SK-N-SH treated with all-trans-retinoic acid at 6 μM for 48 hours (cell line): Measurements from ENCODE around the gene ERN1.

Experiments
- ESRRG ChIP-seq: fragments of 250-450 bp; sonication (Bioruptor Pico); IDR thresholded peaks from 2 replicates; pipeline ENCODE4 v1.6.1; 2021; ENCODE audit warnings: mild to moderate bottlenecking
- GLIS3 ChIP-seq: fragments of 250-450 bp; sonication (Bioruptor Pico); IDR thresholded peaks from 2 replicates; pipeline ENCODE4 v1.5.0; 2020; ENCODE audit warnings: mild to moderate bottlenecking, moderate library complexity
- PATZ1 ChIP-seq: fragments of 250-450 bp; sonication (Bioruptor Pico); IDR thresholded peaks from 2 replicates; pipeline ENCODE4 v1.8.0; 2020; ENCODE audit warnings: mild to moderate bottlenecking, moderate library complexity, borderline replicate concordance
- PPARA ChIP-seq: fragments of 250-450 bp; sonication (Bioruptor Pico); IDR thresholded peaks from 2 replicates; pipeline ENCODE4 v1.5.0; 2020; ENCODE audit warnings: mild to moderate bottlenecking, borderline replicate concordance
- RARB ChIP-seq: fragments of 250-450 bp; sonication (Bioruptor Pico); IDR thresholded peaks from 2 replicates; pipeline ENCODE4 v1.8.0; 2021; ENCODE audit warnings: mild to moderate bottlenecking, moderate library complexity
- TCF4 ChIP-seq: fragments of 250-450 bp; sonication (Bioruptor Pico); IDR thresholded peaks from 2 replicates; pipeline ENCODE4 v1.8.0; 2021; ENCODE audit warnings: mild to moderate bottlenecking, moderate library complexity, borderline replicate concordance
- ZNF8 ChIP-seq: fragments of 450-650 bp; formaldehyde crosslinking; IDR thresholded peaks from 2 replicates; pipeline ENCODE4 v1.5.0; 2020; ENCODE audit warnings: mild to moderate bottlenecking, moderate library complexity
- TF ChIP-seq, protein P1 (sequence below): fragments of 250-450 bp; sonication (Bioruptor Pico); IDR thresholded peaks from 2 replicates; pipeline ENCODE4 v1.5.1; 2021; ENCODE audit warnings: mild to moderate bottlenecking, moderate library complexity
- TF ChIP-seq, protein P2 (sequence below): fragments of 250-450 bp; sonication (Bioruptor Pico); IDR thresholded peaks from 2 replicates; pipeline ENCODE4 v1.5.0; 2020; ENCODE audit warnings: mild to moderate bottlenecking, moderate library complexity
- TF ChIP-seq, protein P3 (sequence below): fragments of 250-450 bp; sonication (Bioruptor Pico); IDR thresholded peaks from 2 replicates; pipeline ENCODE4 v1.8.0; 2021; ENCODE audit warnings: low read depth, mild to moderate bottlenecking, moderate library complexity, borderline replicate concordance

- TF ChIP-seq, protein P1, sequence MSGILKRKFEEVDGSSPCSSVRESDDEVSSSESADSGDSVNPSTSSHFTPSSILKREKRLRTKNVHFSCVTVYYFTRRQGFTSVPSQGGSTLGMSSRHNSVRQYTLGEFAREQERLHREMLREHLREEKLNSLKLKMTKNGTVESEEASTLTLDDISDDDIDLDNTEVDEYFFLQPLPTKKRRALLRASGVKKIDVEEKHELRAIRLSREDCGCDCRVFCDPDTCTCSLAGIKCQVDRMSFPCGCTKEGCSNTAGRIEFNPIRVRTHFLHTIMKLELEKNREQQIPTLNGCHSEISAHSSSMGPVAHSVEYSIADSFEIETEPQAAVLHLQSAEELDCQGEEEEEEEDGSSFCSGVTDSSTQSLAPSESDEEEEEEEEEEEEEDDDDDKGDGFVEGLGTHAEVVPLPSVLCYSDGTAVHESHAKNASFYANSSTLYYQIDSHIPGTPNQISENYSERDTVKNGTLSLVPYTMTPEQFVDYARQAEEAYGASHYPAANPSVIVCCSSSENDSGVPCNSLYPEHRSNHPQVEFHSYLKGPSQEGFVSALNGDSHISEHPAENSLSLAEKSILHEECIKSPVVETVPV (CRISPR knock-in tag), result no peak
- TF ChIP-seq RARB, result no peak
- no peak for TF ChIP-seq ESRRG
- TF ChIP-seq, protein P2, sequence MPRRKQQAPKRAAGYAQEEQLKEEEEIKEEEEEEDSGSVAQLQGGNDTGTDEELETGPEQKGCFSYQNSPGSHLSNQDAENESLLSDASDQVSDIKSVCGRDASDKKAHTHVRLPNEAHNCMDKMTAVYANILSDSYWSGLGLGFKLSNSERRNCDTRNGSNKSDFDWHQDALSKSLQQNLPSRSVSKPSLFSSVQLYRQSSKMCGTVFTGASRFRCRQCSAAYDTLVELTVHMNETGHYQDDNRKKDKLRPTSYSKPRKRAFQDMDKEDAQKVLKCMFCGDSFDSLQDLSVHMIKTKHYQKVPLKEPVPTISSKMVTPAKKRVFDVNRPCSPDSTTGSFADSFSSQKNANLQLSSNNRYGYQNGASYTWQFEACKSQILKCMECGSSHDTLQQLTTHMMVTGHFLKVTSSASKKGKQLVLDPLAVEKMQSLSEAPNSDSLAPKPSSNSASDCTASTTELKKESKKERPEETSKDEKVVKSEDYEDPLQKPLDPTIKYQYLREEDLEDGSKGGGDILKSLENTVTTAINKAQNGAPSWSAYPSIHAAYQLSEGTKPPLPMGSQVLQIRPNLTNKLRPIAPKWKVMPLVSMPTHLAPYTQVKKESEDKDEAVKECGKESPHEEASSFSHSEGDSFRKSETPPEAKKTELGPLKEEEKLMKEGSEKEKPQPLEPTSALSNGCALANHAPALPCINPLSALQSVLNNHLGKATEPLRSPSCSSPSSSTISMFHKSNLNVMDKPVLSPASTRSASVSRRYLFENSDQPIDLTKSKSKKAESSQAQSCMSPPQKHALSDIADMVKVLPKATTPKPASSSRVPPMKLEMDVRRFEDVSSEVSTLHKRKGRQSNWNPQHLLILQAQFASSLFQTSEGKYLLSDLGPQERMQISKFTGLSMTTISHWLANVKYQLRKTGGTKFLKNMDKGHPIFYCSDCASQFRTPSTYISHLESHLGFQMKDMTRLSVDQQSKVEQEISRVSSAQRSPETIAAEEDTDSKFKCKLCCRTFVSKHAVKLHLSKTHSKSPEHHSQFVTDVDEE (CRISPR knock-in tag), result no peak
- no peak for TF ChIP-seq TCF4 (CRISPR knock-in tag)
- TF ChIP-seq GLIS3, result no peak
- TF ChIP-seq ZNF8 (CRISPR knock-in tag), result no peak
- no peak for TF ChIP-seq PATZ1 (CRISPR knock-in tag)
- TF ChIP-seq PPARA (CRISPR knock-in tag), result no peak
- TF ChIP-seq, protein P3, sequence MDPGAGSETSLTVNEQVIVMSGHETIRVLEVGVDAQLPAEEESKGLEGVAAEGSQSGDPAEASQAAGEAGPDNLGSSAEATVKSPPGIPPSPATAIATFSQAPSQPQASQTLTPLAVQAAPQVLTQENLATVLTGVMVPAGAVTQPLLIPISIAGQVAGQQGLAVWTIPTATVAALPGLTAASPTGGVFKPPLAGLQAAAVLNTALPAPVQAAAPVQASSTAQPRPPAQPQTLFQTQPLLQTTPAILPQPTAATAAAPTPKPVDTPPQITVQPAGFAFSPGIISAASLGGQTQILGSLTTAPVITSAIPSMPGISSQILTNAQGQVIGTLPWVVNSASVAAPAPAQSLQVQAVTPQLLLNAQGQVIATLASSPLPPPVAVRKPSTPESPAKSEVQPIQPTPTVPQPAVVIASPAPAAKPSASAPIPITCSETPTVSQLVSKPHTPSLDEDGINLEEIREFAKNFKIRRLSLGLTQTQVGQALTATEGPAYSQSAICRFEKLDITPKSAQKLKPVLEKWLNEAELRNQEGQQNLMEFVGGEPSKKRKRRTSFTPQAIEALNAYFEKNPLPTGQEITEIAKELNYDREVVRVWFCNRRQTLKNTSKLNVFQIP, result no peak
Measured at GRCh38 chr17:63997341-63998048, 132.4 kb downstream of the ERN1 start.
